Skeletal muscle tissue (tissue), 4 donors: ENCODE data around the gene RABEPK. TPM values are rescaled to one million over a fixed set of nuclear protein-coding genes. Genes with fewer than 3 reads are reported as not detected.

Source experiments
- H3K27ac ChIP-seq: one replicate; pipeline ENCODE4 v1.7.0; 2013; ENCODE audit warnings: mild to moderate bottlenecking, low read depth, low read length, inconsistent platforms
- H3K27me3 ChIP-seq, 3 donors: one replicate each; pipeline ENCODE4 v1.7.0; 2013; ENCODE audit warnings: low read length in 3 of 3; ENCODE audit not compliant: control insufficient read depth in 3 of 3, insufficient read depth in 3 of 3
- H3K36me3 ChIP-seq, 3 donors: one replicate each; pipeline ENCODE4 v1.7.0; 2013; ENCODE audit warnings: low read length in 3 of 3; ENCODE audit not compliant: control insufficient read depth in 3 of 3, insufficient read depth in 3 of 3
- H3K4me1 ChIP-seq, 3 donors: one replicate each; pipeline ENCODE4 v1.7.0; 2013; ENCODE audit warnings: low read length in 3 of 3, mild to moderate bottlenecking in 3 of 3; ENCODE audit not compliant: control insufficient read depth in 3 of 3, insufficient read depth in 3 of 3
- H3K4me3 ChIP-seq, 3 donors: one replicate each; pipeline ENCODE4 v1.7.0; 2013; ENCODE audit warnings: low read length in 3 of 3
- H3K9ac ChIP-seq, 3 donors: one replicate each; pipeline ENCODE4 v1.7.0; 2013; ENCODE audit warnings: low read length in 3 of 3, mild to moderate bottlenecking in 3 of 3, moderate library complexity in 2 of 3, low read depth in 1 of 3
- H3K9me3 ChIP-seq, 3 donors: one replicate each; pipeline ENCODE4 v1.7.0; 2013; ENCODE audit warnings: low read length in 3 of 3; ENCODE audit not compliant: control insufficient read depth in 3 of 3
- total RNA-seq: library from RNA; depleted of rRNA; stranded (reverse); fragments of >200 nt; gene quantifications from one replicate; pipeline ENCODE4 v1.2.3, GENCODE V29; 2014
- donor health status: Osteomylitis.

The RABEPK gene
- total RNA-seq, 1 donor from 2014 or later, result 18.8 TPM

GRCh38 chr9:125241863-125242739 lies 41.8 kb downstream of the RABEPK start:
- H3K36me3 ChIP-seq, result peaks cover 19 to 30% (median 24%) of the 10 kb centered on the region in 3 donors
- H3K4me1 ChIP-seq, result peaks cover 29 to 41% (median 38%) of the 10 kb centered on the region in 3 donors
- peak overlapping the region; percentile 97 for H3K27ac ChIP-seq

DNA sequence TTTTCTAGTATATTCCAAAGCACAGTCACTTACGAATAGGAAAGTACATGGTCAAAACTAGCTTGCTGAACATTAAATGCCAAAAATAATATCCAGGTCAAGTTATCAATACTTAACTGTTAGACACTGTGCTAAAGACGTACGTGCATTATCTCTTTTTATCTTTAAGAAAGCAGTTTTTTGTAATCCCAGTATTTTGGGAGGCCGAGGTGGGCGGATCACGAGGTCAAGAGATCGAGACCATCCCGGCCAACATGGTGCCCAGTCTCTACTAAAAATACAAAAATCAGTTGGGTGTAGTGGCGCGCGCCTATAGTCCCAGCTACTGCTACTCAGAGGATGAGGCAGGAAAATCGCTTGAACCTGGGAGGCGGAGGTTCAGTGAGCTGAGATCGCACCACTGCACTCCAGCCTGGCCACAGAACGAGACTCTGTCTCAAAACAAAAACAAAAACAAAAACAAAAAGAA lies 43.5 kb downstream of the RABEPK start:
- Histone ChIP-seq H3K36me3 (peaks cover 5 to 13% (median 8%) of the 10 kb centered on the region in 3 donors), H3K9me3 (no peaks in the 10 kb centered on the region), H3K4me3 (no peak overlapping the region), H3K4me1 (peaks cover 12 to 25% (median 21%) of the 10 kb centered on the region in 3 donors), H3K9ac (no peak overlapping the region), H3K27me3 (no peaks in the 10 kb centered on the region), H3K27ac (no peak overlapping the region)

More at GRCh38 chr9:125241863-125242739, 41.8 kb downstream of the RABEPK start:
- Histone ChIP-seq H3K27me3 (no peaks in the 10 kb centered on the region), H3K4me3 (peak overlapping the region; percentile 92 to 100 (median 93)), H3K9me3 (no peaks in the 10 kb centered on the region), H3K9ac (peak overlapping the region; percentile 97 to 100 (median 97))

DNA sequence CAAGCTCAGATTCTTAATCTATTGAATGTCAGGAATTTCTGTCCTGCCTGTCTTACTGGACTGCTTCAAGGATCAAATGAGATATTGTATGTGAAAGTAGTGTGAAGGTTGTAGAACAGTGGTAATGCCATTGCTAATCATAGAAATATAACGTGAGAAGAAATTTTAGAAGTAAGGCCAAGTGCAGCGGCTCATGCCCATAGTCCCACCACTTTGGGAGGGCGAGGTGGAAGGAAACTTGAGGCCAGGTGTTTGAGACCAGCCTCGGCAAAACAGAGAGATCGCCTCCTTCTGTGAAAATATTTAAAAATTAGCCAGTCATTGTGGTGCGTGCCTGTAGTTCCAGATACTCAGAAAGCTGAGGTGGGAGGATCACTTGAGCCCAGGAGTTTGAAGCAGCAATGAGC lies 45.9 kb downstream of the RABEPK start:
- H3K4me1 ChIP-seq, result peaks cover 5 to 8% (median 7%) of the 10 kb centered on the region in 3 donors
- no peaks in the 10 kb centered on the region for H3K27me3 ChIP-seq
- no peaks in the 10 kb centered on the region for H3K36me3 ChIP-seq
- no peaks in the 10 kb centered on the region for H3K9me3 ChIP-seq
- H3K4me3 ChIP-seq, result no peak overlapping the region
- H3K9ac ChIP-seq, result no peak overlapping the region
- H3K27ac ChIP-seq, result no peak overlapping the region

GRCh38 chr9:125254231-125254630 lies 53.9 kb downstream of the RABEPK start:
- Histone ChIP-seq H3K27ac (no peak overlapping the region), H3K9ac (no peak overlapping the region), H3K4me3 (no peak overlapping the region), H3K27me3 (no peaks in the 10 kb centered on the region), H3K9me3 (no peaks in the 10 kb centered on the region), H3K4me1 (no peaks in the 10 kb centered on the region), H3K36me3 (no peaks in the 10 kb centered on the region)

GRCh38 chr9:125255781-125256391 lies 55.5 kb downstream of the RABEPK start:
- no peaks in the 10 kb centered on the region for H3K9me3 ChIP-seq
- H3K27ac ChIP-seq, result no peak overlapping the region
- H3K9ac ChIP-seq, result no peak overlapping the region
- no peaks in the 10 kb centered on the region for H3K36me3 ChIP-seq
- H3K4me3 ChIP-seq, result no peak overlapping the region
- peaks cover 0 to 2% (median 0%) of the 10 kb centered on the region in 3 donors for H3K4me1 ChIP-seq
- H3K27me3 ChIP-seq, result no peaks in the 10 kb centered on the region

DNA sequence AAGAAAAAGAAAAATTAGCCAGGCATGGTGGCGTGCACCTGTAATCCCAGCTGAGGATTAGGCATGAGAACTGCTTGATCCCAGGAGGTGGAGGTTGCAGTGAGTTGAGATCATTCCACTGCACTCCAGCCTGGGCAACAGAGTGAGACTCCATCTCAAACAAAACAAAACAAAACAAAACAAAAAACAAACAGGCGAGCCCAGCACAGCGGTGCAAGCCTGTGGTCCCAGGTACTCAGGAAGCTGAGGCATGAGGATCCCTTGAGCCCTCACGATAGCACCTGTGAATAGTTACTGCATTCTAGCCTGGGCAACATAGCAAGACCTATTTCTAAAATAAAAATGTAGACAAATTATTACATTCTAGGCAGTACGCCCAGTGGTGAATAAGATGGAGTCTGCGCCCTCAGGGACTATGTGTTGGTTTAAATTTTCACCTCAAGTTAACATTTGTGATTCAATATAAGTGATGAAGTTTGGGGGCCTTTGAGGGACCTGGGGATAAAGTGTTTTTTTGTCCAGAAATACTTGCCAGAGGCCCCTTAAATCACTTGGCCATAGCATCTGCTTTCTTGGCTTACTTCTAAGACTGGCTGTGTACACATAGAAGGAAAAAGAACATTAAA lies 57.9 kb downstream of the RABEPK start:
- Histone ChIP-seq H3K9ac (no peak overlapping the region), H3K36me3 (peaks cover 0 to 2% (median 0%) of the 10 kb centered on the region in 3 donors), H3K9me3 (no peaks in the 10 kb centered on the region), H3K27ac (no peak overlapping the region), H3K27me3 (no peaks in the 10 kb centered on the region), H3K4me1 (peaks cover under 1 to 4% (median 2%) of the 10 kb centered on the region in 3 donors), H3K4me3 (no peak overlapping the region)

DNA sequence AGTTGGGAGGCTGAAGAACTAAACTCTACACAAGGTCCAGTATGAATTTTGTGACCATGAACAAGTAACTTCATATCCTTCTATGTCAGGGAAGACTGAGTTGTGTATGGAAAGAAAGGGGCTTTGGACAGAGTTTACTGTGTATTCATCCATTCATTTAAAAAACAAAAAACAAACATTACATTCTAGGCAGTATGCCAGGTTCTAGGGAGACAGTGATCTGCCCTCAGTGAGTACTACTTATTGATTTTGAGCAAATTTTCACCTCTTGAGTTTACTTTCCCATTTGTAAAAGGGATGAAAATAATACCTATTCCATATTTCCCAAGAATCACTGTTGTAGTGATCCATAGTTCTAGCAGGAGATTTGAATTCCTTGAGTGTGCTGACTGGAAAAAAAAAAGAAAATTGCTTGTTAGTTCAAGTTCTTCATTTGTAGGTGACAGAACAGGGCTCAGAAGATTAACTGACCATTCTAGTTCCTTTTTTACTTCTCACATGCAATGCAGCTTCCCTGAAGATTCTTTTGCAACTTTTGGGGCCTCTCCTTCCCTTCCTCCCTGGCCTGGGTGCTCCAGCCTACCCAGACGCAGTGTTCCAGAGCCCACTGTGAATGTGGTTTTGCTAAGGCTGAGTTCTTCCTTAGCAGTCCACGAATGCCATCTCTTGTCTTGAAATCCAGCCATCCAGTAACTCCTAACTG lies 58.6 kb downstream of the RABEPK start:
- Histone ChIP-seq H3K9ac (no peak overlapping the region), H3K4me3 (no peak overlapping the region), H3K4me1 (peaks cover 6 to 7% (median 7%) of the 10 kb centered on the region in 3 donors), H3K9me3 (no peaks in the 10 kb centered on the region), H3K27ac (no peak overlapping the region), H3K27me3 (no peaks in the 10 kb centered on the region), H3K36me3 (peaks cover 0 to 2% (median 2%) of the 10 kb centered on the region in 3 donors)

DNA sequence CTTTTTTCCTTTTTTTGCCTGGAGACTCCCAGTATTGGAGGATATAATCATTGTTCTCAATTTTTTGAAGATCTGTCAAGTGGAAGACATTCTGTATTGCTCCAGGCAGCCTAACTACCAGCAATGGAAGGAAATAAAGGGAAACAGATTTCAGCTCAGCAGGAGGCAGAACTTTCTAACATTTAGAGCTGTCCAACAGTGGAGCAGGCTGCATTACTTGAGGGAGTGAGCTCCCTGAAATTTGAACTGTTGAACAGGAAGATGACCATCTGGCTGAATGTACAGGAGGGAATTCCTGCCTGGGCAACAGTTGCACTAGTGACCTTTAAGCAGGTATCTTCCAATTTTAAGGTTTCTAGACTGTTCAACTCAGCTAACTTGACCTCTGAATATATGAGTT lies 60.2 kb downstream of the RABEPK start:
- Histone ChIP-seq H3K9ac (no peak overlapping the region), H3K27ac (no peak overlapping the region), H3K4me1 (peaks cover 6 to 12% (median 10%) of the 10 kb centered on the region in 3 donors), H3K36me3 (peaks cover 0 to 6% (median 2%) of the 10 kb centered on the region in 3 donors), H3K27me3 (no peaks in the 10 kb centered on the region), H3K4me3 (no peak overlapping the region), H3K9me3 (no peaks in the 10 kb centered on the region)

GRCh38 chr9:125261501-125262293 lies 61.4 kb downstream of the RABEPK start, which contains the start of gene GAPVD1:
Gene GAPVD1, plus strand, starts transcription at chr9:125261826. Its CDS starts 37,096 bp downstream, at chr9:125298922.
- Histone ChIP-seq H3K9ac (peak within 1 kb of the TSS; percentile 93 to 96 (median 93)), H3K27me3 (no peaks in the 10 kb centered on the region), H3K4me3 (peak within 1 kb of the TSS; percentile 93 to 99 (median 93)), H3K36me3 (peaks cover 0 to 6% (median 2%) of the 10 kb centered on the region in 3 donors), H3K9me3 (no peaks in the 10 kb centered on the region), H3K27ac (peak within 1 kb of the TSS; percentile 89), H3K4me1 (peaks cover 6 to 12% (median 10%) of the 10 kb centered on the region in 3 donors)
